GM23338 (cell line): ENCODE measurements around the gene ESPNL. TPM values are rescaled to one million over a fixed set of nuclear protein-coding genes. Genes with fewer than 3 reads are reported as not detected.

ENCODE experiments used
- ATAC-seq: fragments of 200-7000 bp; cut with Tn5 transposase; 3 replicates; pipeline ENCODE4 v1.9.1; 2020
- DNase-seq: peaks from one replicate; pipeline ENCODE4 v3.0.0-alpha.2; 2015; ENCODE audit warnings: low spot score
- H2AFZ ChIP-seq: fragments of 200-600 bp; sonication (generic); 2 replicates; pipeline ENCODE4 v1.8.0; 2016; ENCODE audit warnings: antibody characterized with exemption, mild to moderate bottlenecking, moderate library complexity
- H3F3A ChIP-seq: fragments of 200-600 bp; sonication (generic); replicated peaks from 2 replicates; pipeline ENCODE4 v1.8.0; 2017; ENCODE audit warnings: antibody characterized with exemption, mixed run types, low read depth
- H3K27ac ChIP-seq: fragments of 200-600 bp; sonication (generic); 2 replicates; pipeline ENCODE4 v1.6.1; 2016; ENCODE audit warnings: low read depth
- H3K27me3 ChIP-seq: fragments of 200-600 bp; sonication (generic); 2 replicates; pipeline ENCODE4 v1.8.0; 2016; ENCODE audit warnings: mild to moderate bottlenecking, mixed run types, moderate library complexity; ENCODE audit not compliant: insufficient read depth
- H3K36me3 ChIP-seq: fragments of 200-600 bp; sonication (generic); 2 replicates; pipeline ENCODE4 v1.8.0; 2016; ENCODE audit warnings: mild to moderate bottlenecking; ENCODE audit not compliant: insufficient read depth
- H3K4me1 ChIP-seq: fragments of 200-600 bp; sonication (generic); 2 replicates; pipeline ENCODE4 v1.8.0; 2016; ENCODE audit warnings: mild to moderate bottlenecking, moderate library complexity; ENCODE audit not compliant: insufficient read depth
- H3K4me2 ChIP-seq: fragments of 200-600 bp; sonication (generic); 2 replicates; pipeline ENCODE4 v1.7.1; 2017; ENCODE audit warnings: mixed run types
- H3K4me3 ChIP-seq: fragments of 200-600 bp; sonication (generic); 2 replicates; pipeline ENCODE4 v1.6.1; 2016; ENCODE audit warnings: mixed run types
- H3K79me2 ChIP-seq: fragments of 200-600 bp; sonication (generic); replicated peaks from 2 replicates; pipeline ENCODE4 v1.8.0; 2017; ENCODE audit warnings: mild to moderate bottlenecking; ENCODE audit not compliant: insufficient read depth
- H3K9me2 ChIP-seq: fragments of 200-600 bp; sonication (generic); 2 replicates; pipeline ENCODE4 v1.8.0; 2017; ENCODE audit not compliant: insufficient read depth
- H4K20me1 ChIP-seq: fragments of 200-600 bp; sonication (generic); replicated peaks from 2 replicates; pipeline ENCODE4 v1.8.0; 2017; ENCODE audit warnings: mild to moderate bottlenecking; ENCODE audit not compliant: insufficient read depth
- H3K27ac Mint-ChIP-seq: 2 replicates; pipeline ENCODE4 v1.8.0; 2020; ENCODE audit warnings: inconsistent platforms, mild to moderate bottlenecking, moderate library complexity, mixed read lengths
- H3K27me3 Mint-ChIP-seq: 3 replicates; pipeline ENCODE4 v1.8.0; 2022; ENCODE audit warnings: low read depth, mild to moderate bottlenecking, moderate library complexity, mixed read lengths, inconsistent platforms; ENCODE audit not compliant: insufficient read depth, poor library complexity
- H3K36me3 Mint-ChIP-seq: 3 replicates; pipeline ENCODE4 v1.8.0; 2021; ENCODE audit warnings: low read depth, mild to moderate bottlenecking, inconsistent platforms, moderate library complexity, mixed read lengths
- H3K4me1 Mint-ChIP-seq: 3 replicates; pipeline ENCODE4 v1.8.0; 2020; ENCODE audit warnings: mild to moderate bottlenecking, inconsistent platforms, mixed read lengths
- H3K4me3 Mint-ChIP-seq: 3 replicates; pipeline ENCODE4 v1.8.0; 2021; ENCODE audit warnings: moderate library complexity, mild to moderate bottlenecking, inconsistent platforms, mixed read lengths
- H3K9me3 Mint-ChIP-seq: 3 replicates; pipeline ENCODE4 v1.8.0; 2020; ENCODE audit warnings: moderate library complexity, mild to moderate bottlenecking, inconsistent platforms, mixed read lengths
- CREB1 ChIP-seq: fragments of 250-450 bp; sonication (Bioruptor Pico); IDR thresholded peaks from 2 replicates; pipeline ENCODE4 v1.5.0; 2020; ENCODE audit warnings: low read depth, mild to moderate bottlenecking, moderate library complexity
- EZH2 ChIP-seq: fragments of 200-600 bp; sonication (generic); IDR thresholded peaks from one replicate; pipeline ENCODE4 v1.8.0; 2017; ENCODE audit warnings: antibody characterized with exemption, mild to moderate bottlenecking, low read depth; ENCODE audit not compliant: unreplicated experiment
- EZH2phosphoT487 ChIP-seq: fragments of 200-600 bp; sonication (generic); IDR thresholded peaks from one replicate; pipeline ENCODE4 v1.8.1; 2018; ENCODE audit warnings: antibody characterized with exemption; ENCODE audit not compliant: unreplicated experiment
- JUNB ChIP-seq: IDR thresholded peaks from one replicate; pipeline ENCODE4 v1.6.1; 2016; ENCODE audit warnings: antibody characterized with exemption; ENCODE audit not compliant: unreplicated experiment
- NANOG ChIP-seq: IDR thresholded peaks from 2 replicates; pipeline ENCODE4 v1.6.1; 2016; ENCODE audit warnings: antibody characterized with exemption, borderline replicate concordance
- POLR2AphosphoS5 ChIP-seq: IDR thresholded peaks from 2 replicates; pipeline ENCODE4 v1.6.1; 2016; ENCODE audit warnings: antibody characterized with exemption, low read depth
- STAT1 ChIP-seq: IDR thresholded peaks from one replicate; pipeline ENCODE4 v1.6.1; 2016; ENCODE audit warnings: antibody characterized with exemption; ENCODE audit not compliant: unreplicated experiment
- ZNF114 ChIP-seq: fragments of 250-450 bp; sonication (Bioruptor Pico); IDR thresholded peaks from 2 replicates; pipeline ENCODE4 v1.5.0; 2020; ENCODE audit warnings: mild to moderate bottlenecking, moderate library complexity
- ZNF331 ChIP-seq: fragments of 250-450 bp; sonication (Bioruptor Pico); IDR thresholded peaks from 2 replicates; pipeline ENCODE4 v1.5.0; 2020; ENCODE audit warnings: low read depth, mild to moderate bottlenecking, moderate library complexity
- polyA plus RNA-seq: library from polyadenylated mRNA; unstranded; fragments of >200 nt; fragmentation: Nextera tagmentation; extraction: Ambion mirVana; gene quantifications from 2 replicates; pipeline ENCODE4 v1.2.1, GENCODE V29; 2016
- total RNA-seq: library from RNA; depleted of rRNA; stranded (reverse); fragments of >200 nt; shearing (Covaris generic); gene quantifications from 2 replicates; pipeline ENCODE4 v1.2.3, GENCODE V29; 2014
- TF ChIP-seq, protein P1 (sequence below): fragments of 250-450 bp; sonication (Bioruptor Pico); IDR thresholded peaks from 2 replicates; pipeline ENCODE4 v1.5.0; 2020; ENCODE audit warnings: mild to moderate bottlenecking, moderate library complexity
- TF ChIP-seq, protein P2 (sequence below), 2 experiments: fragments of 200-600 bp in 1 of 2; sonication (generic) in 1 of 2; conservative IDR thresholded peaks; 2 replicates each; pipeline versions ENCODE4 v1.5.1 to v1.6.1; 2016 to 2017; ENCODE audit warnings: antibody characterized with exemption in 2 of 2, low read depth in 2 of 2, mild to moderate bottlenecking in 2 of 2, moderate library complexity in 1 of 2
- TF ChIP-seq, protein P3 (sequence below): IDR thresholded peaks from 2 replicates; pipeline ENCODE4 v1.6.1; 2016; ENCODE audit warnings: antibody characterized with exemption
- TF ChIP-seq, protein P4 (sequence below): IDR thresholded peaks from one replicate; pipeline ENCODE4 v1.6.1; 2018; ENCODE audit warnings: antibody characterized with exemption; ENCODE audit not compliant: unreplicated experiment

Gene ESPNL
- total and polyA plus RNA-seq, 2 experiments from 2014 or later: 0.44 to 3.1 TPM

DNA sequence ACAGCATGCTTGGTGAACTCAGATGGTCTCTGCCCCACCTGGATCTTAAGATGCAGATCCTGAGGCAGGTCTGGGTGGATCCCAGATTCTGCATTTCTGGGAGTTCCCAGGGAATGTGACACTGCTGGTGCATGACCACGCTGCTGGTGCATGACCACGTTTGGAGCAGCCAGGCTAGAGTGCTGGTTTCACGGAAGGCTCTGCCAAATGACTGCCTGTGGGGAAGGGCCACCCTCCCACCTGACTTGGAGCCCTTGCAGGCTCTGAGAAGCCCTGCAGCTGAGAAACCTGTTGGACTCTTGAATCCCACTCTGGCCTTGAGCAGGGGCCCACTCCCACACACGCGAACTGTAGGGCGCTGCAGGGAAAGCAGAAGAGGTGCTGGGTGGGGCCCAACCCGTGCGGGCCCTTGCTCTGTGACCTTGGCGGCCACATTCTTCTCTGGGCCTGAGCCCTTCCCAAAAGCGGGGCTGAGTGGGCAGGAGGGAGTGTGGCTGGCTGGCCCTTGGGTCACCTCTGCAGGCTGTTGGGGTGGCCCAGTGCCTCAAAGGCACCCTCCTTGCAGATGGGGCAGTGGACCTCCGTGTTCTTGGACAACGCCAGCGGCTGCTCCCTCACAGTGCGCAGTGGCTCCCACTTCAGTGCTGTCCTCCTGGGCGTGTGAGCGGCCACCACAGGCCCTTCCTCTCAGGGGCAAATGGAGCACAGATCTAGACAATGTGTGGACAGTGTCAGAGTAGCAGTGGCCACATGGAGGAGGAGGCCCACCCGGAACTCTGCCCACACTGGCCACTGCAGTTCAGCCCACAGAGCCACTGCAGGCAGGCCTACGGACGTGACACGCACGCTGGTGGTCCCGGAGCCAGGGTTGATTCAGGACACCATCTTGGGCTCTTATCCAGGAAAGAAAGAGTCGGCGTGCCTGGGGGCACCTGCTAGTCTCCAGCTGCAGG lies 66.5 kb downstream of the ESPNL start:
- H3K4me3 Mint-ChIP-seq: no peak overlapping the region
- Histone ChIP-seq H3K9me2 (no peaks in the 10 kb centered on the region), H3K79me2 (no peaks in the 10 kb centered on the region), H3K27me3 (peaks cover 33% of the 10 kb centered on the region), H4K20me1 (no peaks in the 10 kb centered on the region), H2AFZ (no peak overlapping the region), H3F3A (no peaks in the 10 kb centered on the region), H3K4me2 (no peak overlapping the region), H3K4me1 (no peaks in the 10 kb centered on the region), H3K36me3 (no peaks in the 10 kb centered on the region), H3K27ac (no peak overlapping the region), H3K4me3 (no peak overlapping the region)
- peaks cover 16% of the 10 kb centered on the region; the same call in 2 of the 3 replicates for H3K36me3 Mint-ChIP-seq
- no peak overlapping the region for H3K27ac Mint-ChIP-seq
- ATAC-seq (no peak), DNase-seq (no peak)
- peaks cover 28% of the 10 kb centered on the region for H3K27me3 Mint-ChIP-seq
- no peaks in the 10 kb centered on the region for H3K4me1 Mint-ChIP-seq
- H3K9me3 Mint-ChIP-seq: no peaks in the 10 kb centered on the region
- TF ChIP-seq, protein P1, sequence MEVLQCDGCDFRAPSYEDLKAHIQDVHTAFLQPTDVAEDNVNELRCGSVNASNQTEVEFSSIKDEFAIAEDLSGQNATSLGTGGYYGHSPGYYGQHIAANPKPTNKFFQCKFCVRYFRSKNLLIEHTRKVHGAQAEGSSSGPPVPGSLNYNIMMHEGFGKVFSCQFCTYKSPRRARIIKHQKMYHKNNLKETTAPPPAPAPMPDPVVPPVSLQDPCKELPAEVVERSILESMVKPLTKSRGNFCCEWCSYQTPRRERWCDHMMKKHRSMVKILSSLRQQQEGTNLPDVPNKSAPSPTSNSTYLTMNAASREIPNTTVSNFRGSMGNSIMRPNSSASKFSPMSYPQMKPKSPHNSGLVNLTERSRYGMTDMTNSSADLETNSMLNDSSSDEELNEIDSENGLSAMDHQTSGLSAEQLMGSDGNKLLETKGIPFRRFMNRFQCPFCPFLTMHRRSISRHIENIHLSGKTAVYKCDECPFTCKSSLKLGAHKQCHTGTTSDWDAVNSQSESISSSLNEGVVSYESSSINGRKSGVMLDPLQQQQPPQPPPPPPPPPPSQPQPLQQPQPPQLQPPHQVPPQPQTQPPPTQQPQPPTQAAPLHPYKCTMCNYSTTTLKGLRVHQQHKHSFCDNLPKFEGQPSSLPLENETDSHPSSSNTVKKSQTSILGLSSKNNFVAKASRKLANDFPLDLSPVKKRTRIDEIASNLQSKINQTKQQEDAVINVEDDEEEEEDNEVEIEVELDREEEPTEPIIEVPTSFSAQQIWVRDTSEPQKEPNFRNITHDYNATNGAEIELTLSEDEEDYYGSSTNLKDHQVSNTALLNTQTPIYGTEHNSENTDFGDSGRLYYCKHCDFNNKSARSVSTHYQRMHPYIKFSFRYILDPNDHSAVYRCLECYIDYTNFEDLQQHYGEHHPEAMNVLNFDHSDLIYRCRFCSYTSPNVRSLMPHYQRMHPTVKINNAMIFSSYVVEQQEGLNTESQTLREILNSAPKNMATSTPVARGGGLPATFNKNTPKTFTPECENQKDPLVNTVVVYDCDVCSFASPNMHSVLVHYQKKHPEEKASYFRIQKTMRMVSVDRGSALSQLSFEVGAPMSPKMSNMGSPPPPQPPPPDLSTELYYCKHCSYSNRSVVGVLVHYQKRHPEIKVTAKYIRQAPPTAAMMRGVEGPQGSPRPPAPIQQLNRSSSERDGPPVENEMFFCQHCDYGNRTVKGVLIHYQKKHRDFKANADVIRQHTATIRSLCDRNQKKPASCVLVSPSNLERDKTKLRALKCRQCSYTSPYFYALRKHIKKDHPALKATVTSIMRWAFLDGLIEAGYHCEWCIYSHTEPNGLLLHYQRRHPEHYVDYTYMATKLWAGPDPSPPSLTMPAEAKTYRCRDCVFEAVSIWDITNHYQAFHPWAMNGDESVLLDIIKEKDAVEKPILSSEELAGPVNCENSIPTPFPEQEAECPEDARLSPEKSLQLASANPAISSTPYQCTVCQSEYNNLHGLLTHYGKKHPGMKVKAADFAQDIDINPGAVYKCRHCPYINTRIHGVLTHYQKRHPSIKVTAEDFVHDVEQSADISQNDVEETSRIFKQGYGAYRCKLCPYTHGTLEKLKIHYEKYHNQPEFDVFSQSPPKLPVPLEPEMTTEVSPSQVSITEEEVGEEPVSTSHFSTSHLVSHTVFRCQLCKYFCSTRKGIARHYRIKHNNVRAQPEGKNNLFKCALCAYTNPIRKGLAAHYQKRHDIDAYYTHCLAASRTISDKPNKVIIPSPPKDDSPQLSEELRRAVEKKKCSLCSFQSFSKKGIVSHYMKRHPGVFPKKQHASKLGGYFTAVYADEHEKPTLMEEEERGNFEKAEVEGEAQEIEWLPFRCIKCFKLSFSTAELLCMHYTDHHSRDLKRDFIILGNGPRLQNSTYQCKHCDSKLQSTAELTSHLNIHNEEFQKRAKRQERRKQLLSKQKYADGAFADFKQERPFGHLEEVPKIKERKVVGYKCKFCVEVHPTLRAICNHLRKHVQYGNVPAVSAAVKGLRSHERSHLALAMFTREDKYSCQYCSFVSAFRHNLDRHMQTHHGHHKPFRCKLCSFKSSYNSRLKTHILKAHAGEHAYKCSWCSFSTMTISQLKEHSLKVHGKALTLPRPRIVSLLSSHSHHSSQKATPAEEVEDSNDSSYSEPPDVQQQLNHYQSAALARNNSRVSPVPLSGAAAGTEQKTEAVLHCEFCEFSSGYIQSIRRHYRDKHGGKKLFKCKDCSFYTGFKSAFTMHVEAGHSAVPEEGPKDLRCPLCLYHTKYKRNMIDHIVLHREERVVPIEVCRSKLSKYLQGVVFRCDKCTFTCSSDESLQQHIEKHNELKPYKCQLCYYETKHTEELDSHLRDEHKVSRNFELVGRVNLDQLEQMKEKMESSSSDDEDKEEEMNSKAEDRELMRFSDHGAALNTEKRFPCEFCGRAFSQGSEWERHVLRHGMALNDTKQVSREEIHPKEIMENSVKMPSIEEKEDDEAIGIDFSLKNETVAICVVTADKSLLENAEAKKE (CRISPR knock-in tag): no peak
- no peak for TF ChIP-seq EZH2phosphoT487
- TF ChIP-seq EZH2: no peak
- TF ChIP-seq, protein P2, sequence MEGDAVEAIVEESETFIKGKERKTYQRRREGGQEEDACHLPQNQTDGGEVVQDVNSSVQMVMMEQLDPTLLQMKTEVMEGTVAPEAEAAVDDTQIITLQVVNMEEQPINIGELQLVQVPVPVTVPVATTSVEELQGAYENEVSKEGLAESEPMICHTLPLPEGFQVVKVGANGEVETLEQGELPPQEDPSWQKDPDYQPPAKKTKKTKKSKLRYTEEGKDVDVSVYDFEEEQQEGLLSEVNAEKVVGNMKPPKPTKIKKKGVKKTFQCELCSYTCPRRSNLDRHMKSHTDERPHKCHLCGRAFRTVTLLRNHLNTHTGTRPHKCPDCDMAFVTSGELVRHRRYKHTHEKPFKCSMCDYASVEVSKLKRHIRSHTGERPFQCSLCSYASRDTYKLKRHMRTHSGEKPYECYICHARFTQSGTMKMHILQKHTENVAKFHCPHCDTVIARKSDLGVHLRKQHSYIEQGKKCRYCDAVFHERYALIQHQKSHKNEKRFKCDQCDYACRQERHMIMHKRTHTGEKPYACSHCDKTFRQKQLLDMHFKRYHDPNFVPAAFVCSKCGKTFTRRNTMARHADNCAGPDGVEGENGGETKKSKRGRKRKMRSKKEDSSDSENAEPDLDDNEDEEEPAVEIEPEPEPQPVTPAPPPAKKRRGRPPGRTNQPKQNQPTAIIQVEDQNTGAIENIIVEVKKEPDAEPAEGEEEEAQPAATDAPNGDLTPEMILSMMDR (conservative IDR thresholded peaks at IDR 0.05; ENCODE audit: low read depth in 2 of 2): no peak
- no peak for TF ChIP-seq NANOG
- TF ChIP-seq, protein P3, sequence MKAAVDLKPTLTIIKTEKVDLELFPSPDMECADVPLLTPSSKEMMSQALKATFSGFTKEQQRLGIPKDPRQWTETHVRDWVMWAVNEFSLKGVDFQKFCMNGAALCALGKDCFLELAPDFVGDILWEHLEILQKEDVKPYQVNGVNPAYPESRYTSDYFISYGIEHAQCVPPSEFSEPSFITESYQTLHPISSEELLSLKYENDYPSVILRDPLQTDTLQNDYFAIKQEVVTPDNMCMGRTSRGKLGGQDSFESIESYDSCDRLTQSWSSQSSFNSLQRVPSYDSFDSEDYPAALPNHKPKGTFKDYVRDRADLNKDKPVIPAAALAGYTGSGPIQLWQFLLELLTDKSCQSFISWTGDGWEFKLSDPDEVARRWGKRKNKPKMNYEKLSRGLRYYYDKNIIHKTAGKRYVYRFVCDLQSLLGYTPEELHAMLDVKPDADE: no peak
- TF ChIP-seq STAT1: no peak
- TF ChIP-seq CREB1 (CRISPR knock-in tag): no peak
- no peak for TF ChIP-seq POLR2AphosphoS5
- no peak for TF ChIP-seq ZNF114 (CRISPR knock-in tag)
- TF ChIP-seq, protein P4, sequence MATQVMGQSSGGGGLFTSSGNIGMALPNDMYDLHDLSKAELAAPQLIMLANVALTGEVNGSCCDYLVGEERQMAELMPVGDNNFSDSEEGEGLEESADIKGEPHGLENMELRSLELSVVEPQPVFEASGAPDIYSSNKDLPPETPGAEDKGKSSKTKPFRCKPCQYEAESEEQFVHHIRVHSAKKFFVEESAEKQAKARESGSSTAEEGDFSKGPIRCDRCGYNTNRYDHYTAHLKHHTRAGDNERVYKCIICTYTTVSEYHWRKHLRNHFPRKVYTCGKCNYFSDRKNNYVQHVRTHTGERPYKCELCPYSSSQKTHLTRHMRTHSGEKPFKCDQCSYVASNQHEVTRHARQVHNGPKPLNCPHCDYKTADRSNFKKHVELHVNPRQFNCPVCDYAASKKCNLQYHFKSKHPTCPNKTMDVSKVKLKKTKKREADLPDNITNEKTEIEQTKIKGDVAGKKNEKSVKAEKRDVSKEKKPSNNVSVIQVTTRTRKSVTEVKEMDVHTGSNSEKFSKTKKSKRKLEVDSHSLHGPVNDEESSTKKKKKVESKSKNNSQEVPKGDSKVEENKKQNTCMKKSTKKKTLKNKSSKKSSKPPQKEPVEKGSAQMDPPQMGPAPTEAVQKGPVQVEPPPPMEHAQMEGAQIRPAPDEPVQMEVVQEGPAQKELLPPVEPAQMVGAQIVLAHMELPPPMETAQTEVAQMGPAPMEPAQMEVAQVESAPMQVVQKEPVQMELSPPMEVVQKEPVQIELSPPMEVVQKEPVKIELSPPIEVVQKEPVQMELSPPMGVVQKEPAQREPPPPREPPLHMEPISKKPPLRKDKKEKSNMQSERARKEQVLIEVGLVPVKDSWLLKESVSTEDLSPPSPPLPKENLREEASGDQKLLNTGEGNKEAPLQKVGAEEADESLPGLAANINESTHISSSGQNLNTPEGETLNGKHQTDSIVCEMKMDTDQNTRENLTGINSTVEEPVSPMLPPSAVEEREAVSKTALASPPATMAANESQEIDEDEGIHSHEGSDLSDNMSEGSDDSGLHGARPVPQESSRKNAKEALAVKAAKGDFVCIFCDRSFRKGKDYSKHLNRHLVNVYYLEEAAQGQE: no peak
- TF ChIP-seq ZNF331 (CRISPR knock-in tag): no peak
- no peak for TF ChIP-seq JUNB
